AG10803 (cell line): Measurements from ENCODE around the gene AFF3.

ENCODE experiments used
- DNase-seq: peaks from one replicate; pipeline ENCODE4 v3.0.0; 2010; ENCODE audit warnings: low read depth
- H3K4me3 ChIP-seq: 2 replicates; pipeline ENCODE4 v1.5.1; 2011; ENCODE audit warnings: mild to moderate bottlenecking, low read length, control low read depth
- CTCF ChIP-seq: conservative IDR thresholded peaks from 2 replicates; pipeline ENCODE4 v1.5.1; 2011; ENCODE audit warnings: mild to moderate bottlenecking, low read length, control low read depth, inconsistent platforms

AFF3 gene

GRCh38 chr2:99635710-99636109, 506.7 kb downstream of the AFF3 start:
- no peak overlapping the region for H3K4me3 ChIP-seq
- TF ChIP-seq CTCF, result no peak
- no peak for DNase-seq

- TF ChIP-seq CTCF, result no peak
- no peak overlapping the region for H3K4me3 ChIP-seq
- no peak for DNase-seq
Observed at GRCh38 chr2:99634234-99634633, 508.2 kb downstream of the AFF3 start.

GRCh38 chr2:99631700-99632099, 510.7 kb downstream of the AFF3 start:
- H3K4me3 ChIP-seq, result no peak overlapping the region
- DNase-seq, result peak; percentile 48
- TF ChIP-seq CTCF, result no peak

GRCh38 chr2:99629320-99629719, 513.1 kb downstream of the AFF3 start:
- no peak for DNase-seq
- TF ChIP-seq CTCF, result no peak

GRCh38 chr2:99626158-99626557, 516.2 kb downstream of the AFF3 start:
- H3K4me3 ChIP-seq, result no peak overlapping the region
- DNase-seq, result no peak
- no peak for TF ChIP-seq CTCF

More at GRCh38 chr2:99629320-99629719, 513.1 kb downstream of the AFF3 start:
- H3K4me3 ChIP-seq, result no peak overlapping the region

- no peak for TF ChIP-seq CTCF
- H3K4me3 ChIP-seq, result no peak overlapping the region
- no peak for DNase-seq
Observed at GRCh38 chr2:99624677-99625076, 517.7 kb downstream of the AFF3 start.

- no peak for TF ChIP-seq CTCF
- no peak for DNase-seq
- H3K4me3 ChIP-seq, result no peak overlapping the region
Observed at GRCh38 chr2:99623613-99624012, 518.8 kb downstream of the AFF3 start.
